ENCODE data around the gene PLEKHD1. TPM values are rescaled to one million over a fixed set of nuclear protein-coding genes. Genes with fewer than 3 reads are reported as not detected.

The PLEKHD1 gene
- total and polyA plus RNA-seq, 7 experiments from 2014 or later = 0.07 to 0.74 (median 0.26) TPM; not detected in 1

- H3K36me3 ChIP-seq (ENCODE audit: control insufficient read depth in 2 of 3, insufficient read depth in 3 of 3, low read length in 3 of 3) = no peaks in the 10 kb centered on the region
- no peak overlapping the region for H3K4me3 ChIP-seq (ENCODE audit: low read length)
- H3K4me3 Mint-ChIP-seq = no peak overlapping the region
- peaks cover 0 to 17% (median 0%) of the 10 kb centered on the region in 7 donors for H3K4me1 Mint-ChIP-seq
- no peaks in the 10 kb centered on the region for H3K36me3 Mint-ChIP-seq
- CTCF ChIA-PET = no interaction called here
- POLR2A ChIA-PET = no interaction called here
- peaks cover 0 to 4% of the 10 kb centered on the region in 2 donors for H3K27me3 ChIP-seq (ENCODE audit: control insufficient read depth in 2 of 2, insufficient read depth in 2 of 2, low read length in 2 of 2)
- H3K4me1 ChIP-seq (ENCODE audit: control insufficient read depth in 2 of 2, insufficient read depth in 2 of 2, low read length in 2 of 2) = no peaks in the 10 kb centered on the region
- intact Hi-C loops (cut with micrococcal nuclease) = no loop called here
- H3K27me3 Mint-ChIP-seq = peaks cover 26 to 40% (median 33%) of the 10 kb centered on the region in 5 donors
- H3K9me3 Mint-ChIP-seq = no peaks in the 10 kb centered on the region
- DNase-seq (no peak), ATAC-seq (peak; percentile 41)
- no peaks in the 10 kb centered on the region for H3K9me3 ChIP-seq (ENCODE audit: control insufficient read depth in 2 of 3, low read length in 3 of 3)
- H3K27ac ChIP-seq (ENCODE audit: low read depth, low read length) = no peak overlapping the region
- H3K27ac Mint-ChIP-seq = no peak overlapping the region
Observed at GRCh38 chr14:69540654-69541335, 56.3 kb downstream of the PLEKHD1 start.

GRCh38 chr14:69542311-69542710 is 57.8 kb downstream of the PLEKHD1 start:
- Histone ChIP-seq H3K4me1 (ENCODE audit: control insufficient read depth in 2 of 2, insufficient read depth in 2 of 2, low read length in 2 of 2) (no peaks in the 10 kb centered on the region), H3K27me3 (ENCODE audit: control insufficient read depth in 2 of 2, insufficient read depth in 2 of 2, low read length in 2 of 2) (peaks cover 0 to 4% of the 10 kb centered on the region in 2 donors), H3K9me3 (ENCODE audit: control insufficient read depth in 2 of 3, low read length in 3 of 3) (no peaks in the 10 kb centered on the region), H3K36me3 (ENCODE audit: control insufficient read depth in 2 of 3, insufficient read depth in 3 of 3, low read length in 3 of 3) (no peaks in the 10 kb centered on the region), H3K4me3 (ENCODE audit: low read length) (no peak overlapping the region), H3K27ac (ENCODE audit: low read depth, low read length) (no peak overlapping the region)
- ChIA-PET CTCF (no interaction called here), POLR2A (no interaction called here)
- DNase-seq = no peak
- H3K36me3 Mint-ChIP-seq = no peaks in the 10 kb centered on the region
- H3K27ac Mint-ChIP-seq = no peak overlapping the region
- intact Hi-C loops (cut with micrococcal nuclease) = no loop called here
- H3K4me3 Mint-ChIP-seq = no peak overlapping the region
- peaks cover 29 to 39% (median 37%) of the 10 kb centered on the region in 5 donors for H3K27me3 Mint-ChIP-seq
- ATAC-seq = no peak
- peaks cover 0 to 17% (median 3%) of the 10 kb centered on the region in 7 donors for H3K4me1 Mint-ChIP-seq
- H3K9me3 Mint-ChIP-seq = no peaks in the 10 kb centered on the region

- Histone ChIP-seq H3K36me3 (ENCODE audit: control insufficient read depth in 2 of 3, insufficient read depth in 3 of 3, low read length in 3 of 3) (no peaks in the 10 kb centered on the region), H3K4me3 (ENCODE audit: low read length) (no peak overlapping the region), H3K27me3 (ENCODE audit: control insufficient read depth in 2 of 2, insufficient read depth in 2 of 2, low read length in 2 of 2) (peaks cover 0 to 2% of the 10 kb centered on the region in 2 donors), H3K9me3 (ENCODE audit: control insufficient read depth in 2 of 3, low read length in 3 of 3) (no peaks in the 10 kb centered on the region), H3K27ac (ENCODE audit: low read depth, low read length) (no peak overlapping the region), H3K4me1 (ENCODE audit: control insufficient read depth in 2 of 2, insufficient read depth in 2 of 2, low read length in 2 of 2) (no peaks in the 10 kb centered on the region)
- Mint-ChIP-seq H3K4me3 (peak overlapping the region in 2 of 10 donors; percentile 13 to 25), H3K4me1 (peaks cover 0 to 17% (median 4%) of the 10 kb centered on the region in 7 donors), H3K9me3 (no peaks in the 10 kb centered on the region), H3K27ac (peak overlapping the region in 1 of 9 donors; percentile 35), H3K27me3 (peaks cover 20 to 48% (median 35%) of the 10 kb centered on the region in 5 donors), H3K36me3 (no peaks in the 10 kb centered on the region)
- ATAC-seq (peak; percentile 70), DNase-seq (peak in 1 of 9 donors; percentile 27)
- CTCF ChIA-PET = no interaction called here
- intact Hi-C loops (cut with micrococcal nuclease) = no loop called here
- POLR2A ChIA-PET = interaction anchor here (0.8 kb wide), 1 partner anchor 322 kb away, joined by 3 read pairs; no protein-coding TSS in a partner anchor
Observed at GRCh38 chr14:69543341-69544115, 59.0 kb downstream of the PLEKHD1 start.

GRCh38 chr14:69547701-69548348 is 63.3 kb downstream of the PLEKHD1 start:
- no peak overlapping the region for H3K4me3 ChIP-seq (ENCODE audit: low read length)
- ATAC-seq = peak; percentile 50

GRCh38 chr14:69548566-69548965 is 64.0 kb downstream of the PLEKHD1 start:
- intact Hi-C loops (cut with micrococcal nuclease) = no loop called here
- Histone ChIP-seq H3K36me3 (ENCODE audit: control insufficient read depth in 2 of 3, insufficient read depth in 3 of 3, low read length in 3 of 3) (no peaks in the 10 kb centered on the region), H3K9me3 (ENCODE audit: control insufficient read depth in 2 of 3, low read length in 3 of 3) (no peaks in the 10 kb centered on the region), H3K27ac (ENCODE audit: low read depth, low read length) (no peak overlapping the region), H3K4me3 (ENCODE audit: low read length) (no peak overlapping the region), H3K4me1 (ENCODE audit: control insufficient read depth in 2 of 2, insufficient read depth in 2 of 2, low read length in 2 of 2) (no peaks in the 10 kb centered on the region), H3K27me3 (ENCODE audit: control insufficient read depth in 2 of 2, insufficient read depth in 2 of 2, low read length in 2 of 2) (no peaks in the 10 kb centered on the region)
- Mint-ChIP-seq H3K4me3 (no peak overlapping the region), H3K27me3 (peaks cover 26 to 56% (median 51%) of the 10 kb centered on the region in 5 donors), H3K4me1 (peaks cover 0 to 12% (median 4%) of the 10 kb centered on the region in 7 donors), H3K9me3 (no peaks in the 10 kb centered on the region), H3K27ac (no peak overlapping the region), H3K36me3 (no peaks in the 10 kb centered on the region)
- ATAC-seq (no peak), DNase-seq (peak in 1 of 9 donors; percentile 2)
- POLR2A ChIA-PET = no interaction called here
- CTCF ChIA-PET = interaction anchor here (0.5 to 0.6 kb wide), 2 partner anchors 151 to 1887 kb away, joined by 3 to 4 read pairs; no protein-coding TSS in a partner anchor

More at GRCh38 chr14:69547701-69548348, 63.3 kb downstream of the PLEKHD1 start:
- DNase-seq = peak in 2 of 9 donors; percentile 7 to 52
- CTCF ChIA-PET = interaction anchor here (0.5 kb wide), 1 partner anchor 152 kb away, joined by 4 read pairs; no protein-coding TSS in a partner anchor
- no peak overlapping the region for H3K27ac Mint-ChIP-seq
- intact Hi-C loops (cut with micrococcal nuclease) = no loop called here
- peak overlapping the region in 1 of 10 donors; percentile 7 for H3K4me3 Mint-ChIP-seq
- H3K27me3 Mint-ChIP-seq = peaks cover 26 to 55% (median 46%) of the 10 kb centered on the region in 5 donors
- no peaks in the 10 kb centered on the region for H3K9me3 Mint-ChIP-seq
- no peaks in the 10 kb centered on the region for H3K27me3 ChIP-seq (ENCODE audit: control insufficient read depth in 2 of 2, insufficient read depth in 2 of 2, low read length in 2 of 2)
- H3K4me1 Mint-ChIP-seq = peaks cover 0 to 17% (median 4%) of the 10 kb centered on the region in 7 donors
- H3K27ac ChIP-seq (ENCODE audit: low read depth, low read length) = no peak overlapping the region
- no peaks in the 10 kb centered on the region for H3K36me3 Mint-ChIP-seq
- POLR2A ChIA-PET = interaction anchor here (0.6 kb wide), 1 partner anchor 1431 kb away, joined by 3 read pairs; no protein-coding TSS in a partner anchor
- no peaks in the 10 kb centered on the region for H3K36me3 ChIP-seq (ENCODE audit: control insufficient read depth in 2 of 3, insufficient read depth in 3 of 3, low read length in 3 of 3)
- H3K4me1 ChIP-seq (ENCODE audit: control insufficient read depth in 2 of 2, insufficient read depth in 2 of 2, low read length in 2 of 2) = no peaks in the 10 kb centered on the region
- no peaks in the 10 kb centered on the region for H3K9me3 ChIP-seq (ENCODE audit: control insufficient read depth in 2 of 3, low read length in 3 of 3)

- no peak overlapping the region for H3K4me3 ChIP-seq (ENCODE audit: low read length)
- ChIA-PET CTCF (no interaction called here), POLR2A (no interaction called here)
- Mint-ChIP-seq H3K4me3 (no peak overlapping the region), H3K9me3 (no peaks in the 10 kb centered on the region), H3K36me3 (no peaks in the 10 kb centered on the region), H3K4me1 (peaks cover 0 to 4% (median 2%) of the 10 kb centered on the region in 7 donors), H3K27ac (no peak overlapping the region), H3K27me3 (peaks cover 16 to 44% (median 35%) of the 10 kb centered on the region in 5 donors)
- H3K9me3 ChIP-seq (ENCODE audit: control insufficient read depth in 2 of 3, low read length in 3 of 3) = no peaks in the 10 kb centered on the region
- DNase-seq (no peak), ATAC-seq (no peak)
- intact Hi-C loops (cut with micrococcal nuclease) = no loop called here
- no peak overlapping the region for H3K27ac ChIP-seq (ENCODE audit: low read depth, low read length)
- H3K4me1 ChIP-seq (ENCODE audit: control insufficient read depth in 2 of 2, insufficient read depth in 2 of 2, low read length in 2 of 2) = no peaks in the 10 kb centered on the region
- H3K27me3 ChIP-seq (ENCODE audit: control insufficient read depth in 2 of 2, insufficient read depth in 2 of 2, low read length in 2 of 2) = no peaks in the 10 kb centered on the region
- H3K36me3 ChIP-seq (ENCODE audit: control insufficient read depth in 2 of 3, insufficient read depth in 3 of 3, low read length in 3 of 3) = no peaks in the 10 kb centered on the region
Observed at GRCh38 chr14:69551511-69551910, 67.0 kb downstream of the PLEKHD1 start.

Data from naive thymus-derived CD4-positive, alpha-beta T cell (primary cell).